ENCODE measurements around the gene TNFRSF13B. TPM values are rescaled to one million over a fixed set of nuclear protein-coding genes. Genes with fewer than 3 reads are reported as not detected.
"Not testable (repeated sequence)": the region's sequence is repeated elsewhere in the genome, so short reads cannot be mapped to it uniquely, and the experiment has no call there.

TNFRSF13B gene
- polyA plus RNA-seq, 4 donors: not detected

DNA sequence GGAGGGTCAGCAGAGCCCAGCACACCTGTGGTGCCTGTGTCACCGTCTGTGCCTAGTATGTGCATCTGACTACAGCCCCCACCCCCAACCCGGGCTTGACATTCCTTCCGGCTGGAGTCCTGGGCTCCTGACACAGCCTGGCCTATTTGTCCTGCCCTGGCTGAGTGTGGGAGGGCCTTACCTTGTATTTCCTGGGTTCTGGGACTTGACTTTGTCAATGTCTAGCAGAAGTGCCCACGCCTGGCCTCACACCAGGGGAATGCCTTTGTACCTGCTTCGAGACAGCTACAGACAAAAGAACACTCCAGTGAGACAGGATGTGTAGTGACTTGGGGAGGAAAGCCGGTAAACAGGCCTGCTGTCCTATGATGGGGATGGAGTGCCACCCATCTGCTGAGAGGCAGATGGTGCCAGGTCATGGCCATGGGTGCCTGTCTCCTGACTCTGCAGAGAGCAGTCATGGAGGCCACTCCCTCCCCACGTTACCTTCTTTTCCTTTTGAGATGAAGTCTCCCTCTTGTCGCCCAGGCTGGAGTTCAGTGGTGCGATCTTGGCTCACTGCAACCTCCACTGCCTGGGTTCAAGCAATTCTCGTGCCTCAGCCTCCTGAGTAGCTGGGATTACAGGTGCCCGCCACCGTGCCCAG lies 42.8 kb downstream of the TNFRSF13B start:
- DNase-seq (ENCODE audit: low read depth in 4 of 4, low spot score in 2 of 4): no peak

DNA sequence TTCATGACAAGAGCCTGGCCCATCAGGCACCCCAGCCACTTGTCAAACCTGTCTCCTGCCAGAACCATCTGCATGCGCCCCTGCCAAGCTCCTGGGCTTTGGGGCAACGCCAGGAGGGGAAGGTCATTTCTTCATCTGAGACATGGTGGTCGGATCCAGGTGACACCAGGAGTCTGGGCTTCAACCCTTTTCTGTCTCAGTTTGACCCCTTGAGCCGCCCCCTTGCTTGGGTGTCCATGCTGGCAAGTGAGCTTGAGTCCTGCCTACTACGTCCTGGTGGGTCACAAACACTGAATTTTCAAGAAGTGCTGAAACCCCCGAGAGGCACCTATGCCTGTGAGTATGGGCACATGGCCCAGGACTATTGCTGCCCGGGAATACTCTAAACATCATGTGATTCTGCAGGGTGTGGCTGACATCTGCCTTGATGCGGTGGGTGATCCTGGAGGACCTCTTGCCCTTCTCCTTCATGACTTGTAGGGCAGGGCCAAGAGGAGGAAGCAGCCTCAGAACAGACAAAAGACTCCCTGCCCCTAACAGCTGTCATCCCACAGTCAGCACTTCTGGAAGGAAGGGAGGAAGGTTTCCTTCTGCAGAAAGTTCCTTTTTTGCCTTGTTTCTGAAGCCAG lies 43.4 kb downstream of the TNFRSF13B start:
- DNase-seq (ENCODE audit: low read depth in 4 of 4, low spot score in 2 of 4): no peak

DNA sequence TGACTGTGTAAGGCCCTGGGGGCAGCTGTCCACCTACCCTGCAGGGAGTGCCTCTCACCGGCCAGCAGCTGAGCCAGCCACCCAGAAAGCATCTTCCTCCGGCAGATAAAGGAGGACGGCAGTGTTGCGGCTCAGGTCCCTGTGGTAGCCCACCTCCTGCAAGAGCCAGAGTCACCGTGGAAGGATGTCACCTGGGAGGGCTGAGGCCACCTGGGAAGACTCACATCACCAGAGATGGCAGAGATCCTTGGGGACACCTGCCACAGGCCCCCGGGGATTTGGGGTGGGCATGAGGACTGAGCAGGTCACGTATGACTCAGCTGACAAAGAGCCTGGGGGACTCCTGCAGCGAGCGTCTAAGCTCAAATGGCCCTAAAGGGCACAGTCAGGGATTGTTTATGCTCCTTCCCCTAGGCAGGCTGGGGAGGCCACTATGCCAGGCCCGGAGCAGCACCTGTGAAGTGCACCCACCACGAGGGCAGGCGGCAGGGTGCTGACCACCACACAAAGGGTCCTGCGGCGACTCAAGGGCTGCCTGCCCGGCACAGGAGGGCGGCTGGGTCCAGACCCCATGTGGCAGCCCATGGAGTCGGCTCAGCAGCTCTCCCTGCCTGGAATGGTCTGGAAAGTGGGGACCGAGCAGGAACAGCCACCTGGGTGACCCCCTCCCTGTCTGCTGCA lies 44.1 kb downstream of the TNFRSF13B start:
- no peak for DNase-seq (ENCODE audit: low read depth in 4 of 4, low spot score in 2 of 4)

DNA sequence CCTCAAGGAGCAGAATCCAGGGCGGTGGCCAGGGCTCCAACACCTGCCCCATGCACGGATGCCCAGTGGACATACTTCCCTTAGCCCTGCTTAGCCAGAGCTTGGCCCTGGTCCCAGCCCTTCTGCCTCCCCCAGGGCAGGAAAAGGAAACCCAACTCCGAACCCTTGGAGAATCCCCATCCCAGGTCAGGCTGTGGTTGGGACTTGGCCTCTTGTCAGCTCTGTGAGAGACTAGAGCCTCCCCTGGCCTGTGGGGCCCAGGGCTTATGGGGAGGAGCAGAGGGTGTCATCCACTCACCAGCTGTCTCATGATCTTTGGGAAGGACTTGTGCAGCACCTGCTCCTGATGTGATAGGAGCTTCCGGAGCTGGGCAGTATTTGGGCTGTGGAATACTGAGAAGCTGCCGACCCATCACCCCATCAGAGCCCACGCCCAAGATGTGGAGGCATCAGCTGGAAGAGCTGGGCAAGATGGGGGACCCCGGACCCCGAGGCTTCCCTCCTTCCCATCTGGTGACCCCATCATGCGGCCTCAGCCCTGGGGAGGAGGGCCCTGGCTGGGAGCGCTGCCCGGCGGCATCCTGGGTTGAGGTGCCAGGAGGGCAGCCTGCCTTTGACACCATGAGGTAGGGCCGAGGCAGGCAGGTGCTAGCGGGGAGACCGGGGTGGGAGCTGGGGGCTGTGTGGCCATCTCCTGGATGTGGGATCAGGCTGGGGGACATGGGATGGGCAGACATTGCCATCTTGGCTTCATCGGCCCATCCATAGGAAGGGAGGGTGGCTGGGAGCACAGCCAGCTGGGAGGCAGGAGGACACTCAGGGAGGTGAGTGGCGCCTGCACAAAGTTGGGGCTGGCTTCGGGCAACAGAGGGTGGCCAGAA lies 45.1 kb downstream of the TNFRSF13B start:
- DNase-seq (ENCODE audit: low read depth in 4 of 4, low spot score in 2 of 4): no peak

DNA sequence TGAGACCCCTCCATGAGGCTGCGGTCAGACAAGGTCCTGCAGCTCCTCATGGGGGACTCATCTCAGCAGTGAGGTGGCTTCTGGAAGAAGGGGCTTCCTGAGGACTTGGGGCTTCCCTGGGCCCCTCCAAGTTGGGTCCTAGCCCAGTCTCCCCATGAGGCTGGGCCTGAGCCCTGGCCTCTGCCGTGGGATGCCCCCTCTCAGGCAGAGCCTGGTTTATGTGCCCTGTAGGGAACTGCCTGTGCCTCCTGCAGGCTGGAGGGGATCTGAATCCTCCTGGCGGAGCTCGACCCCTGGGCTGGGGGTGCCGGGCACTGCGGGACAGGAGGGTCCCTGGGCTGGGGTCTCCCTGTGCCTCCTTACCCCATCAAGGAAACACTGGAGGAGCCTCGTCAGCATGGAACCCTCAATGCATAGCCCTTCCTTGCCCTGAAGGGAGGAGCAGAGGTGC lies 45.8 kb downstream of the TNFRSF13B start:
- DNase-seq (ENCODE audit: low read depth in 4 of 4, low spot score in 2 of 4): no peak

DNA sequence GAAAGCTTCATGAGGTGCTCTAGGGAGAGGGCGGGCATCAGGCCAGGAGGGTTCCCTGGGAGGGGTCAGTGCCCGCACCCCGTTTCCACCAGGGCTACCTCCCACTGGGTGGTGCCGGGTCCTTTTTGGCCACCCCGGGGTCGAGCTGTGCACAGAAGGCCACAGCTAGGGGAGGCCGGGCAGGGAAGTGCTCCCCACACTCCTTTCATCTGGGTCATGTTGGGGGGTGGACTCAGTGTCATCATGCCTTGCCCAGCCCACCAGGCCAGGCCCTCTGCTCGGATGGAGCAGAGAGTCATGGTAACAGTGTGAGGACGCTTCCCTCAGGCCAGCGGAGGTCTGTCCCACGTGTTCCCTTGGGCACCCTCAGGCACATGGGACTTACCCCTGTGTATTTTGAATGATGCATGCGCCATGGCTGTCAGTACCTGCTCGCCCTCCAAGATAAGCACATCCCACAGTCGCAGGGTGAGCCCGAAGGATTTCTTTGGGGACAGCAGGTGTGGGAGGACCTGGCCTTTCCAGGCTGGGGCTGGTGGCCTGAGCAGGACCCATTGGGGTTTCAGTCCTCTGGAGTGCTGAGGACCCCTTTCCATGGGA lies 46.4 kb downstream of the TNFRSF13B start:
- DNase-seq (ENCODE audit: low read depth in 4 of 4, low spot score in 2 of 4): no peak

DNA sequence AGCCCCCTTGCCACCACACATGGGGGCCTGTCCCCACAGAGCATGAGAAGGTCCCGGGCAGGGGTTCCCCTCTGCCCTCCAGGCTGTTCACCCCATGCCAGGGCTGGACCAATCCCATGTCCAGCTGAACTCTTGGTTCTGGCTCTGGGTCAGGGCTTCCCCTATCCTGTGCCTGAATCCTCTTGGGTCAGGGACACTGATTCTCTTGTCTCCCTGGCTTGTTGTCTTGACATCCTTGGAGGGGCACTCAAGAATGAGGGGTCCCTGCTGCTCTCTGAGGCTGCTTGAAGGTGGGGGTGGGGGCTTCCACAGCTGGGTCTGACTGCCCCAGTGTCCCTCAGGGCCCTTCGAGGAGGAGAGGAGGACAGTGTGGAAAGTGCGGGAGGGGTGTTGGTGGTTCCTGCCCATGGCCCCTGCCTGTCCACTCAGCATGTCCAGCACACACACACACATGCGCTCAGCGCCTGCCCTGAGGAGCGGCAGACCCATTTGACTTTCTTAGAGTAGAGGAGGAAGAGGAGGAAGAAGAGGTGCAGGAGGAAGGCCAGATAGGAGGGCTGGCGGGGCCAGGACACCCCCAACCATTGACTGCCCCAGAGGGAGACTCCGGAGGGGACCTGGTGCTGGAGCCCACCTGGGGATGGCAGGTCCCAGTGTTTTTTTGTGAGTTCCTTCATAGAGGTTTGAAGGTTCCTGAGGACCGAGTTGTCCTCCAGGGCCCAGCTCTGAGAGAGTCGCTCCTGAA lies 47.0 kb downstream of the TNFRSF13B start:
- no peak for DNase-seq (ENCODE audit: low read depth in 4 of 4, low spot score in 2 of 4)

DNA sequence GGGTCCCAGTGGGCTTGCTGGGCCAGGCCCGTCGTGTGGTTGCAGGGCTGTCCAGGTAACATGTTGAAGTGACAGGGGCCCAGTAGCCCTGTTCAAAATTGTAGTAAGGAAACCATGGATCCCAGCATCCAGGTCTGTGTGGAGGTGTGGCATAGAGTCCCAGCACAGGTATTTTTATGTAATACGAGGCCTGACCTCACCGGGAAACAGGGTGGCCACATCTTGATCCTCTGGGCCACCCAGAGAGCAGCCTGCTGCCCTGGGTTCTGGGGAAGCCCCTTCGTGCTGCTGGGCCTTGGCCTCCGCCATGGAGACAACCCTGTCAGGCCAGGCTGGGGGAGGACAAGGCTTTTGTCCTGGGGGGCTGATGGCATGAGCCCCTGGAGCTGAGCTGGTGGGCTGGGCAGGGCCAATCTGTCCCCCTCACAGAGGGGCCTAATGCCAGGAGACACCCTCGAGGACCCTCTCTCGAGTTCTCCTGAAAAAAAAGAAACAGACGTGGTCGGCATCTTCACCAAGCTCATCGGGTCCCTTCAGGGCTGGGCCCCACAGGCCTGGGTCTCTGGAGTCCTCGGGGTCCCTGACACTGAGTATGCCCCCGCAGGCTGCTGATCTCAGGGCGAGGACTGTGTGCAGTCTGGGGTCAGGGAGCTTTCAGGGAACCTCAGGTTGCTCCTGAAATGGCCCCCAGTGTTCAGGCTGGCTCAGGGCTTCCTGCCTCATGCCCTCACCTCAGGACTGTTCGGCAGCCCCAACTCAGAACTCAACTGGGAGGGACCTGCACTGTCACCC lies 47.8 kb downstream of the TNFRSF13B start:
- DNase-seq (ENCODE audit: low read depth in 4 of 4, low spot score in 2 of 4): no peak

DNA sequence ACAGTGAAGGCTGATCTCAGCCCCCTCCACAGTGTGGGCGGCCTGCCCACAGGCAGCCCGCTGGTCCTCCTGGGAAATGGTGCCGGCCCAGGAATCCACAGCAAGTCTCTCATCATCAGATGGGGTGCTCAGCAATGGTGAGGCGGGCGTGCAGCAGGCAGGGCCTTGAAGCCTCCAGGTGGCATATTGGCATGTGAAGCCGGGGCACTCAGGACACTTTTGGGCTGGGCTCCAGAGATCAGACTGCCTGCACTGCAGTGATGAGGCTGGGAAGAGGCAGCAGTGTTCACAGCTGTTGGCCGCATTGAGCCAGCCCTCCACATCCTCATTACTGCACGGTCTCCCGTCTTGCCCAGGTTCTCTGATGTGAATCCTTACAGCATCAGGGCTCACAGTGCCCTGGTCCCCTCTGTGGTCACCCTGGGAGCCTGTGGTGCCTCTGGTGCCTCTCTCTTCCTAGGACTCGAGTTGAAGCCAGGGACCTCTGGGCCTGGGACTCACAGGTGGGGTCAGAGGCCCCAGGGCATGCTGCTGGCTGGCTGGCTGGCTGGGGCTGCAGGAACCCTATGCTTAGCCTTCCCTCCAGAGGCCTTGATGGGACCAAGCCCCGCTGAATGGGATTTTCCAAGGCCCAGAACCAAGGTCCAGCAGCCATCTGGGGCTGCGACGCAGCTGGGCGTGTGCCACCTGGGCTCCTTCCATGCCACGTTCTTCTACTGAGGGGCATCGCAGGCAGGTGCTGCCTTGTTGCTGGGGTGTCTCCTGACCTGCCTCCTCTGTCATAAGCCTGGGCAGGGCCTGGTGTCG lies 48.6 kb downstream of the TNFRSF13B start:
- no peak for DNase-seq (ENCODE audit: low read depth in 4 of 4, low spot score in 2 of 4)

DNA sequence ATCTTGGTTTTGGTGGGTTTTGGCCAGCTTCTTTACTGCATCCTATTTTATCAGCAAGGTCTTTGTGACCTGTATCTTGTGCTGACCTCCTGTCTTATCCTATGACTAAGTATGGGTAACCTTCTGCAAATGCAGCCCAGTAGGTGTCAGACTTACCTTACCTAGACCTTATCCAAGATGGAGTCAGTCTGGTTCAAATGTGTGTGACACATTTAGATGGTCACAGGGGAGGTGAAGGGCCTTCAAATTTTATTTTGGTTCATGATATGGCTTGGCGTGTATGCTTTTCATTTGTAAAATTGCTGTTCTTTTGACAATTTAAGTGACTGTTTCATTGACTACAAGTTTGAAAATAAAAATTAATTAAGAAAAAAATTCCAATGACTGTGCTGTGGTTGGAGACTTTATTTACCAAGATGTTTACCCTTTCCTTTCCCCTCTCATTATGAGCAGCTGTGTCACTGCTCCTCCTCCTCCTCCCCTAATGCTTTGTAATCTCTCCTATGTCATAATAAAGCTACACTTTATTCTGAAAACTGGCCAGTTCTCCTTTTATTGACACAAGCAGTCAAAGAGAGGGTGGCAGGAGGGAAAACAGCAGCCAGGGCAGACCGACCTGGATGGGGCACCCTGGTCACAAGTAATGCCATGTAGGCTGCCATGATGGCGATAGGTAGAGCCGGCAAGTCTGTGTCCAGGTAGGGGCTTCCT lies 49.4 kb downstream of the TNFRSF13B start:
- DNase-seq (ENCODE audit: low read depth in 4 of 4, low spot score in 2 of 4): no peak

DNA sequence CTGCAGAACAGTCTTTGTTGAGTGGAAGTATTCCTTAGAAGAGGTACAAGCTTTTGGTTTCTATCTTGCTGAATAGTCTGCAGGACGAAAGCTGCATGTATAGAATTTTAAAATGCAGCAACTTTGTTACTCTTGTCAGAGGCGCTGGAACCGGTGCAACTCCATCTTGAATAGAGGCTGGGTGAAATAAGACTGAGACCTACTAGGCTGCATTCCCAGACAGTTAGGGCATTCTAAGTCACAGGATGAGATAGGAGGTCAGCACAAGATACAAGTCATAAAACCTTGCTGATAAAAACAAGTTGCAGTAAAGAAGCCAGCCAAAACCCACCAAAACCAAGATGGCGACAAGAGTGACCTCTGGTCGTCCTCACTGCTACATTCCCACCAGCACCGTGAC lies 50.5 kb downstream of the TNFRSF13B start:
- not testable (repeated sequence) for DNase-seq (ENCODE audit: low read depth in 4 of 4, low spot score in 2 of 4)

DNA sequence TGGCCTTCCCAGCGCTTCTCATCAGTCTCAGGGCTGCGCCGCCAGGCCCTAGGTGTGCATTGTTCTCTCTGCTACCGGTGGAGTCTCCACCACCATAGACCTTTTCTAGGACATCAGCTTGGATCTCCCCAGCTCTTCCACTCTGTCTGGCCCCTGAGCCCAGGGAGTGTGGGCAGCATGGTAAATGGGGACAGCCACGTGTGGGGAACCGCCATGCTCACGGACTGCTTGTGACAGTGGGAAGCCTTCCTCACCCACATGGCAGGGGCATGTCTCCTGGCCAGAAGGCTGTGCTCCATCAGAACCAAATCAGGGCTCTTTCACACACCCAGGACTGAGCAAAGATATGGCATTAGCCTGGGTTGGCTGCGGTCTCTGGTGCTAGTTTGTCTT lies 51.3 kb downstream of the TNFRSF13B start:
- DNase-seq (ENCODE audit: low read depth in 4 of 4, low spot score in 2 of 4): no peak

DNA sequence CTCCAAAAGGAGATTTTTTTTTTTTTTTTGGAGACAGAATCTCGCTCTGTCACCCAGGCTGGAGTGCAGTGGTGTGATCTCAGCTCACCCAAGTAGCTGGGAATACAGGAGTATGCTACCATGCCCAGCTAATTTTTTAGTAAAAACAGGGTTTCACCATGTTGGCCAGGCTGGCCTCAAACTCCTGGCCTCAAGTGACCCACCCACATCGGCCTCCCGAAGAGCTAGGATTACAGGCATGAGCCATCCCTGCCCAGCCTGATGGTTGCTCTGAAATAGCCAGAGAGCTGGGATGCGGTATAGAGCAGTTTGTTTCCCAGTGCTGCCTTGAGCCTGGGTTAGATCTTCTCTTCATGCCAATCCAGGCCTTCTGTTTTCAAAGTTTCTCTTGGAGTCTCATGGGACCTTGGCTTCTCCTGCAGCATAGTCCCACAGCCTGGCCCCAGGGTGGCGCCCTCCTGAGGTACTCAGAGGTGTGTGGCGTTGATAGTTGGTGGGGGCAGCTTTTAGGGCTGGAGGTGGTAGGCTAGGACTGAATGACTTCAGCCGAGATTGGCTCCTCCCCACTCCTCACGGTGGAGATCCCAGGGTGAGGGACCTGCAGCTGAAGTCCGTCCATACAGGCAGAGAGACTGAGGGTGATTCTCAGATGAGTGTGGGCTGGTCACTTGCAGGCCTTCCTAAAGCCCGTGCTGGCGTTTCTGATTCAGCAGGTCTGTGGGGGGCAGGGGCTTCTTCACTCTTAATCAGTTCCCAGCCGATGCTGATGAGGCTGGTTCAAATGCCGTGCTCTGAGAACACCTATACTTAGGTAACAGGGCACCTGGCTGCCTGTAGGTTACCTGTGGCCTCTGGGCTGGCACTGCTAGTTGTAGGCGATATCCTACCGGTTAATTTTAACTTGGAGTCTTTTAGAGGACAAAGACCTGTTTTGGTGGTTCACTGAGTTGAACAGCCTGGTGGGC lies 52.0 kb downstream of the TNFRSF13B start:
- no peak for DNase-seq (ENCODE audit: low read depth in 4 of 4, low spot score in 2 of 4)

DNA sequence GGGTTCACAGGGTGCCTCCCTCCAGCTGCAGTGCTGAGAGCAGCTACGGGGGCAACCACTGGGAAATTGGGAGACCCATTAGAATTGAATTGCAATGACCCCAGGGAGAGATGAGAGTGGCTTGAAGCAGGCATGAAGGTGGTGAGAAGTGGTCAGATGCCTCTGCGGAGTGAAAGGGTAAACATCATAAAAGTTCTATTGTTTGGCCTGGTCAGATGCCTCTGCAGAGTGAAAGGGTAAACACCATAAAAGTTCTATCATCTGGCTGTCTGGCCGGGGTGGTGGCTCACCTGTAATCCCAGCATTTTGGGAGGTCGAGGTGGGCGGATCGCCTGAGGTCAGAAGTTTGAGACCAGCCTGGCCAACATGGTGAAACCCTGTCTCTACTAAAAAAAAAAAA lies 53.5 kb downstream of the TNFRSF13B start:
- DNase-seq (ENCODE audit: low read depth in 4 of 4, low spot score in 2 of 4): no peak

DNA sequence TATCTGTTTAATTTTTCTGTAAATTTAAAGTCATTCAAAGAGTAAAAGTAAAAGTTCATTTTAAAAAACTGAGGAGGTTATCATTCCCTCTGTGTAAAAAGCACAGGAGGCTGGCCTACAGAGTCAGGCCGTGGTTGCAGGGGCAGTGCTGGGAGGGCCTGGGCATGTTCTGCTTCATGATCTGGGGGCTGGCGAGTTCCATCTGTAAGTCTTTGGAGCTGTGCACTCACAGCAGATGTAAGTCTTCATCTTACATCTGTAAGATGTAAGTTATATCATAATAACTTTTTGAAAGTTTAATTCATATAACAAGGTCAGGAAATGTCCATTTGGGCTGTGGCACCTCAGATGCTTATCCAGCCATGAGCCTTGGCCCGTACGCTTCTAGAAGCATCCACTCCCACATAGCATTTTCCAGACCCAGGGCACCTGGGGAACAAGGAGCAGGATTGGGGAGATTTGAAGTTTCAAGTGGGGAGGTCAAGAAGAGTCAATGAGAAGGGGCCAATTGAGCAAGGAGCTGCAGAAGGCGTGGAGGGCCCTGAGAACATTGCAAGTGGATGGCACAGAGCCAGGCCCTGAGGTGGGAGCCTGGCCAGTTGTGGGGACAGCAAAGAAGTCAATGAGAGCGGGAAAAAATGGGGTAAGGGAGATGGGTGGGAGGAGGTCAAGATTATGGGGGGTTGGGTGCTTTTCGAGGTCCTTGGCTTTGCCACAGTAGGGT lies 54.1 kb downstream of the TNFRSF13B start:
- no peak for DNase-seq (ENCODE audit: low read depth in 4 of 4, low spot score in 2 of 4)

DNA sequence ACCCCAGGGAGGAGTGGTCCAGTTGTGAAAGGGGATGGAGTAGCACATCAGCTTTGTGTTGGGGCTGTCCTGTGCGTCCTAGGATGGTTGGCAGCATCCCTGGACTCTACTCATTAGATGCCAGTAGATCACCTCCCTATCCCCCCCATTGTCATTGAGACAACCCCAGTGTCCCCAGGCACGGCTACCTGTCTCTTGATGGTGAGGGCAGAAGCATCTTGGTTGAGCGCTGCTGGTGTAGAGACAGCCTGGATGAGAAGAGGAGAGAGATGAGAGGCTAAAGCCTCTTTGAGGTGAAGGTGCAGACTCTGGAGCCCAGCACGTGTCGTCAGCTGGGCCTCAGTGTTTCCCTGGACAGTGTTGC lies 55.4 kb downstream of the TNFRSF13B start:
- no peak for DNase-seq (ENCODE audit: low read depth in 4 of 4, low spot score in 2 of 4)

Measured in left renal cortex interstitium (tissue), 4 donors.